GM23338 (cell line): ENCODE measurements around the gene COBLL1. TPM values are rescaled to one million over a fixed set of nuclear protein-coding genes. Genes with fewer than 3 reads are reported as not detected.

Experiments used
- ATAC-seq: fragments of 200-7000 bp; cut with Tn5 transposase; 3 replicates; pipeline ENCODE4 v1.9.1; 2020
- DNase-seq: peaks from one replicate; pipeline ENCODE4 v3.0.0-alpha.2; 2015; ENCODE audit warnings: low spot score
- H2AFZ ChIP-seq: fragments of 200-600 bp; sonication (generic); 2 replicates; pipeline ENCODE4 v1.8.0; 2016; ENCODE audit warnings: antibody characterized with exemption, mild to moderate bottlenecking, moderate library complexity
- H3F3A ChIP-seq: fragments of 200-600 bp; sonication (generic); replicated peaks from 2 replicates; pipeline ENCODE4 v1.8.0; 2017; ENCODE audit warnings: antibody characterized with exemption, mixed run types, low read depth
- H3K27ac ChIP-seq: fragments of 200-600 bp; sonication (generic); 2 replicates; pipeline ENCODE4 v1.6.1; 2016; ENCODE audit warnings: low read depth
- H3K27me3 ChIP-seq: fragments of 200-600 bp; sonication (generic); 2 replicates; pipeline ENCODE4 v1.8.0; 2016; ENCODE audit warnings: mild to moderate bottlenecking, mixed run types, moderate library complexity; ENCODE audit not compliant: insufficient read depth
- H3K36me3 ChIP-seq: fragments of 200-600 bp; sonication (generic); 2 replicates; pipeline ENCODE4 v1.8.0; 2016; ENCODE audit warnings: mild to moderate bottlenecking; ENCODE audit not compliant: insufficient read depth
- H3K4me1 ChIP-seq: fragments of 200-600 bp; sonication (generic); 2 replicates; pipeline ENCODE4 v1.8.0; 2016; ENCODE audit warnings: mild to moderate bottlenecking, moderate library complexity; ENCODE audit not compliant: insufficient read depth
- H3K4me2 ChIP-seq: fragments of 200-600 bp; sonication (generic); 2 replicates; pipeline ENCODE4 v1.7.1; 2017; ENCODE audit warnings: mixed run types
- H3K4me3 ChIP-seq: fragments of 200-600 bp; sonication (generic); 2 replicates; pipeline ENCODE4 v1.6.1; 2016; ENCODE audit warnings: mixed run types
- H3K79me2 ChIP-seq: fragments of 200-600 bp; sonication (generic); replicated peaks from 2 replicates; pipeline ENCODE4 v1.8.0; 2017; ENCODE audit warnings: mild to moderate bottlenecking; ENCODE audit not compliant: insufficient read depth
- H3K9me2 ChIP-seq: fragments of 200-600 bp; sonication (generic); 2 replicates; pipeline ENCODE4 v1.8.0; 2017; ENCODE audit not compliant: insufficient read depth
- H4K20me1 ChIP-seq: fragments of 200-600 bp; sonication (generic); replicated peaks from 2 replicates; pipeline ENCODE4 v1.8.0; 2017; ENCODE audit warnings: mild to moderate bottlenecking; ENCODE audit not compliant: insufficient read depth
- H3K27ac Mint-ChIP-seq: 2 replicates; pipeline ENCODE4 v1.8.0; 2020; ENCODE audit warnings: inconsistent platforms, mild to moderate bottlenecking, moderate library complexity, mixed read lengths
- H3K27me3 Mint-ChIP-seq: 3 replicates; pipeline ENCODE4 v1.8.0; 2022; ENCODE audit warnings: low read depth, mild to moderate bottlenecking, moderate library complexity, mixed read lengths, inconsistent platforms; ENCODE audit not compliant: insufficient read depth, poor library complexity
- H3K36me3 Mint-ChIP-seq: 3 replicates; pipeline ENCODE4 v1.8.0; 2021; ENCODE audit warnings: low read depth, mild to moderate bottlenecking, inconsistent platforms, moderate library complexity, mixed read lengths
- H3K4me1 Mint-ChIP-seq: 3 replicates; pipeline ENCODE4 v1.8.0; 2020; ENCODE audit warnings: mild to moderate bottlenecking, inconsistent platforms, mixed read lengths
- H3K4me3 Mint-ChIP-seq: 3 replicates; pipeline ENCODE4 v1.8.0; 2021; ENCODE audit warnings: moderate library complexity, mild to moderate bottlenecking, inconsistent platforms, mixed read lengths
- H3K9me3 Mint-ChIP-seq: 3 replicates; pipeline ENCODE4 v1.8.0; 2020; ENCODE audit warnings: moderate library complexity, mild to moderate bottlenecking, inconsistent platforms, mixed read lengths
- CREB1 ChIP-seq: fragments of 250-450 bp; sonication (Bioruptor Pico); IDR thresholded peaks from 2 replicates; pipeline ENCODE4 v1.5.0; 2020; ENCODE audit warnings: low read depth, mild to moderate bottlenecking, moderate library complexity
- ETS1 ChIP-seq: IDR thresholded peaks from 2 replicates; pipeline ENCODE4 v1.6.1; 2016; ENCODE audit warnings: antibody characterized with exemption
- EZH2 ChIP-seq: fragments of 200-600 bp; sonication (generic); IDR thresholded peaks from one replicate; pipeline ENCODE4 v1.8.0; 2017; ENCODE audit warnings: antibody characterized with exemption, mild to moderate bottlenecking, low read depth; ENCODE audit not compliant: unreplicated experiment
- NANOG ChIP-seq: IDR thresholded peaks from 2 replicates; pipeline ENCODE4 v1.6.1; 2016; ENCODE audit warnings: antibody characterized with exemption, borderline replicate concordance
- POLR2AphosphoS5 ChIP-seq: IDR thresholded peaks from 2 replicates; pipeline ENCODE4 v1.6.1; 2016; ENCODE audit warnings: antibody characterized with exemption, low read depth
- REST ChIP-seq: IDR thresholded peaks from one replicate; pipeline ENCODE4 v1.6.1; 2018; ENCODE audit warnings: antibody characterized with exemption; ENCODE audit not compliant: unreplicated experiment
- STAT1 ChIP-seq: IDR thresholded peaks from one replicate; pipeline ENCODE4 v1.6.1; 2016; ENCODE audit warnings: antibody characterized with exemption; ENCODE audit not compliant: unreplicated experiment
- ZNF114 ChIP-seq: fragments of 250-450 bp; sonication (Bioruptor Pico); IDR thresholded peaks from 2 replicates; pipeline ENCODE4 v1.5.0; 2020; ENCODE audit warnings: mild to moderate bottlenecking, moderate library complexity
- ZNF331 ChIP-seq: fragments of 250-450 bp; sonication (Bioruptor Pico); IDR thresholded peaks from 2 replicates; pipeline ENCODE4 v1.5.0; 2020; ENCODE audit warnings: low read depth, mild to moderate bottlenecking, moderate library complexity
- ZNF462 ChIP-seq: fragments of 250-450 bp; sonication (Bioruptor Pico); IDR thresholded peaks from 2 replicates; pipeline ENCODE4 v1.5.0; 2020; ENCODE audit warnings: mild to moderate bottlenecking, moderate library complexity
- polyA plus RNA-seq: library from polyadenylated mRNA; unstranded; fragments of >200 nt; fragmentation: Nextera tagmentation; extraction: Ambion mirVana; gene quantifications from 2 replicates; pipeline ENCODE4 v1.2.1, GENCODE V29; 2016
- total RNA-seq: library from RNA; depleted of rRNA; stranded (reverse); fragments of >200 nt; shearing (Covaris generic); gene quantifications from 2 replicates; pipeline ENCODE4 v1.2.3, GENCODE V29; 2014

The COBLL1 gene
- total and polyA plus RNA-seq, 2 experiments from 2014 or later = 2.9 to 7.4 TPM

- Mint-ChIP-seq H3K27me3 (no peaks in the 10 kb centered on the region), H3K9me3 (no peaks in the 10 kb centered on the region), H3K36me3 (no peaks in the 10 kb centered on the region), H3K4me1 (peaks cover 3% of the 10 kb centered on the region; the same call in 2 of the 3 replicates), H3K27ac (no peak overlapping the region), H3K4me3 (no peak overlapping the region)
- no peak for ATAC-seq
- no peak overlapping the region for H3K4me2 ChIP-seq
- no peak for DNase-seq
- H3K4me1 ChIP-seq = peaks cover 16% of the 10 kb centered on the region
- H3K27ac ChIP-seq = no peak overlapping the region
- no peaks in the 10 kb centered on the region for H3K27me3 ChIP-seq
- no peaks in the 10 kb centered on the region for H3K79me2 ChIP-seq
- no peaks in the 10 kb centered on the region for H3F3A ChIP-seq
- no peak overlapping the region for H2AFZ ChIP-seq
- no peak for TF ChIP-seq ZNF331 (CRISPR knock-in tag)
- H4K20me1 ChIP-seq = no peaks in the 10 kb centered on the region
- no peaks in the 10 kb centered on the region for H3K9me2 ChIP-seq
- no peak overlapping the region for H3K4me3 ChIP-seq
- no peaks in the 10 kb centered on the region for H3K36me3 ChIP-seq
Observed at GRCh38 chr2:164847291-164847690, 5.7 kb upstream of the COBLL1 start.

- no peaks in the 10 kb centered on the region for H3K27me3 ChIP-seq
- no peak overlapping the region for H3K4me3 Mint-ChIP-seq
- no peak overlapping the region for H3K27ac ChIP-seq
- no peak overlapping the region for H3K4me2 ChIP-seq
- H3K9me2 ChIP-seq = no peaks in the 10 kb centered on the region
- peaks cover 17% of the 10 kb centered on the region for H3K4me1 ChIP-seq
- no peak overlapping the region for H3K4me3 ChIP-seq
- no peak overlapping the region for H3K27ac Mint-ChIP-seq
- no peak overlapping the region for H2AFZ ChIP-seq
- no peaks in the 10 kb centered on the region for H3F3A ChIP-seq
- no peaks in the 10 kb centered on the region for H3K9me3 Mint-ChIP-seq
- H3K27me3 Mint-ChIP-seq = no peaks in the 10 kb centered on the region
- H3K36me3 Mint-ChIP-seq = no peaks in the 10 kb centered on the region
- no peaks in the 10 kb centered on the region for H3K79me2 ChIP-seq
- H3K4me1 Mint-ChIP-seq = peaks cover 3% of the 10 kb centered on the region; the same call in 2 of the 3 replicates
- H4K20me1 ChIP-seq = no peaks in the 10 kb centered on the region
- no peak for DNase-seq
- no peaks in the 10 kb centered on the region for H3K36me3 ChIP-seq
- ATAC-seq = no peak
- TF ChIP-seq CREB1 (CRISPR knock-in tag) = no peak
- no peak for TF ChIP-seq NANOG
- no peak for TF ChIP-seq EZH2
- TF ChIP-seq ZNF462 (CRISPR knock-in tag) = no peak
- TF ChIP-seq POLR2AphosphoS5 = no peak
- TF ChIP-seq REST = no peak
- no peak for TF ChIP-seq STAT1
- no peak for TF ChIP-seq ETS1
- TF ChIP-seq ZNF114 (CRISPR knock-in tag) = no peak
Observed at GRCh38 chr2:164846276-164846675, 4.7 kb upstream of the COBLL1 start.
